GM12878 (cell line): ENCODE data around the gene MYT1.

ENCODE experiments used
- JUND ChIP-seq: IDR thresholded peaks from 2 replicates; pipeline ENCODE4 v1.6.1; 2012; ENCODE audit warnings: low read depth, mild to moderate bottlenecking, low read length, improper control_type of control experiment, moderate library complexity
- MYC ChIP-seq: IDR thresholded peaks from 2 replicates; pipeline ENCODE4 v1.6.1; 2011; ENCODE audit warnings: mild to moderate bottlenecking, low read length, moderate library complexity, inconsistent platforms; ENCODE audit not compliant: insufficient read depth, insufficient replicate concordance, insufficient read length, severe bottlenecking
- NRF1 ChIP-seq: conservative IDR thresholded peaks from 2 replicates; pipeline ENCODE4 v1.6.1; 2011; ENCODE audit warnings: mild to moderate bottlenecking, low read depth, low read length, improper control_type of control experiment
- POLR2A ChIP-seq: IDR thresholded peaks from 2 replicates; pipeline ENCODE4 v1.6.1; 2011; ENCODE audit warnings: low read depth, mild to moderate bottlenecking, low read length
- POLR2AphosphoS5 ChIP-seq: IDR thresholded peaks from 2 replicates; pipeline ENCODE4 v1.6.1; 2011; ENCODE audit warnings: mild to moderate bottlenecking, low read length, inconsistent platforms
- STAT3 ChIP-seq: IDR thresholded peaks from 2 replicates; pipeline ENCODE4 v1.6.1; 2011; ENCODE audit warnings: low read depth, low read length, improper control_type of control experiment
- ZNF274 ChIP-seq: IDR thresholded peaks from one replicate; pipeline ENCODE4 v1.8.0; 2011; ENCODE audit not compliant: insufficient read length, insufficient read depth
- TF ChIP-seq, protein P1 (sequence below): IDR thresholded peaks from 2 replicates; pipeline ENCODE4 v1.6.1; 2012; ENCODE audit warnings: low read depth, low read length, improper control_type of control experiment

GRCh38 chr20:64138276-64138815, 25.9 kb upstream of the MYT1 start:
- TF ChIP-seq POLR2AphosphoS5, result no peak
- no peak for TF ChIP-seq NRF1
- TF ChIP-seq STAT3, result no peak
- TF ChIP-seq ZNF274, result no peak
- no peak for TF ChIP-seq POLR2A
- no peak for TF ChIP-seq JUND
- TF ChIP-seq, protein P1, sequence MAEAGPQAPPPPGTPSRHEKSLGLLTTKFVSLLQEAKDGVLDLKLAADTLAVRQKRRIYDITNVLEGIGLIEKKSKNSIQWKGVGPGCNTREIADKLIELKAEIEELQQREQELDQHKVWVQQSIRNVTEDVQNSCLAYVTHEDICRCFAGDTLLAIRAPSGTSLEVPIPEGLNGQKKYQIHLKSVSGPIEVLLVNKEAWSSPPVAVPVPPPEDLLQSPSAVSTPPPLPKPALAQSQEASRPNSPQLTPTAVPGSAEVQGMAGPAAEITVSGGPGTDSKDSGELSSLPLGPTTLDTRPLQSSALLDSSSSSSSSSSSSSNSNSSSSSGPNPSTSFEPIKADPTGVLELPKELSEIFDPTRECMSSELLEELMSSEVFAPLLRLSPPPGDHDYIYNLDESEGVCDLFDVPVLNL, result no peak
- TF ChIP-seq MYC, result no peak
